GM18909 (cell line): ENCODE results near the gene IL1RAPL2.
"Not testable (repeated sequence)": the region's sequence is repeated elsewhere in the genome, so short reads cannot be mapped to it uniquely, and the experiment has no call there.

Experiments
- ATAC-seq: cut with Tn5 transposase; IDR thresholded peaks from one replicate; pipeline ENCODE4 v1.9.1; 2021; ENCODE audit warnings: mild to moderate bottlenecking; ENCODE audit not compliant: unreplicated experiment, poor library complexity

The IL1RAPL2 gene

DNA sequence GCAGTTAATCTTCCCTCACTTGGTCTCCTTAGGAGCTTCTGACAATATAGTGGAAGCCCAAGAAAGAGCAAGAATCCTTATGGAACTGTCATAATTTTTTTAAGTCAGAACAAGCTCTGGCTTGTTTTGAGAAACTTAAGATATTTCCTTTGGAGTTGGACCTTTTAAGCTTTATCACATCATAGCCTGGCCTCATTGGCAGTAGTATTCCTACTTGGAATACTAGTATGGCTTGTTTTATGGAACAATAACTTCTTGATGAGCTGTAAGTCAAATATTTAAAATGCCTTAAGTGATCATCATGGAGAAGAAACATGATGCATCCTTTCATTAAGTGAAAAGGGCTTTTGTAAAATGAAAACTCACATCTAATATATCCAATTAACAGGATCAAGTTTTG is 1178.3 kb downstream of the IL1RAPL2 start:
- no peak for ATAC-seq

DNA sequence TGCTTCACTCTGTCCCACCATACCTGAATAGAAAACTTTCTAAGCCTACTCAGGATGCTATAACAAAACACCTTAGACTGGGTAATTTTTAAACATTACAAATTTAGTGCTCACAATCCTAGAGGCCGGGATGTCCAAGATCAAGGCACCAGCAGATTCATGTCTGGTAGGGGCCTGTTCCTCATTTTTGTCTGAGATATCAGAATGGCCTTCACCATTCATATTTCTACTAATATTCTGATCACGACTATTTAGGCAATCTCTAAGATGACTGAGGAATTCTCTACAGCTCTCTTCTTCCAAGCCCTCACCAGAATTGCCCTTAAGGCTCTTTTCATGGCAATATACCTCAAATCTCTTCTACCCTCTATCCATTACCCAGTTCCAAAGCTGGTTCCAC is 1178.9 kb downstream of the IL1RAPL2 start:
- ATAC-seq = no peak

DNA sequence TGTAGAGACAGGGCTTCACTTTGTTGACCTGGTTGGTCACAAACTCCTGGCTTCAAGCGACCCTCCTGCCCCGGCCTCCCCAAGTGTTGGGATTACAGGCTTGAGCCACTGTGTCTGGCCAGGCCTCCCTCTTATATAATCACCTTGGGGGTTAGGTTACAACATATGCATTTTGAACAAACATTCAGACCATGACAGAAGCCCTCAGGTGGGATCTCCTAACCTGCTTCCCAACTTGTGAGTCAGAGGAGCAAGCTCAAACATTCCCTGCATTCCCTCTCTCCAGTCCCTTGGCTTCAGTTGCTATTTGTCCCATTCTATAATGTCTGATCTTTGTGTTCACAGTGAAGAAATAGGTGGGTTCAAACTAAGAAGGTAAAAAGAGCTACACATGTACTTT is 1179.9 kb downstream of the IL1RAPL2 start:
- ATAC-seq = no peak

DNA sequence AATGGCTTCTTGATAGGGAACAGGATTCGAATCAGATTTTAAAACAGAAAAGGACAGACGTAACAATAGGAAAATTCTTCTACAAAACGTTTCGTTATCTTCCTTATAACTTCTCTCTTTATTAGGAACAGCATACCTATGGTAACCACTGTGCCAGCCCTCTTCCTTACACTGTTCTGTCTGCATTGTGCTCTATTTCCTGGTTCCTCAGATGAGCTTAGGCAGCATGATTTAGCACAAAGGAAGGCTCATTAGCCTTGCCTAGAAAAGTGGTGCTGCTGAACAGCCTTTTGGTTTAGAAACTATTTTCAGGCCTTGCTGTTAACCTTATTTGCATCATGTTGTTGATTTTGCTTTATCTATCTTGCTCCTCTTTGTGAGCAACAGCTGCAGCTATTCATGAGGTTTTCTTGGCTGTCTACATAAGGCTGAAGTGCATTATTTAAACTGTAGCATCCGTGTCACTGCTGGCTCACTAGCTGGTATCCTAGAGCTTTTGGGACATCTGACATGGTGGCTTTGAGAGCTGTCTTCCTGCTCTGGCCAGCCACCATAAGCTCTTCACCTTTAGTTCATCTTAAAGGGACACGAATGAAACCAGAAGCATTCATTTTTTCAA is 1186.4 kb downstream of the IL1RAPL2 start:
- no peak for ATAC-seq

- ATAC-seq = no peak
Observed at GRCh38 chrX:105753411-105753810, 1187.4 kb downstream of the IL1RAPL2 start.

- ATAC-seq = no peak
Observed at GRCh38 chrX:105754286-105754964, 1188.4 kb downstream of the IL1RAPL2 start.

GRCh38 chrX:105755109-105755508 is 1189.1 kb downstream of the IL1RAPL2 start:
- ATAC-seq = no peak

- no peak for ATAC-seq
Observed at GRCh38 chrX:105758754-105759153, 1192.8 kb downstream of the IL1RAPL2 start.

DNA sequence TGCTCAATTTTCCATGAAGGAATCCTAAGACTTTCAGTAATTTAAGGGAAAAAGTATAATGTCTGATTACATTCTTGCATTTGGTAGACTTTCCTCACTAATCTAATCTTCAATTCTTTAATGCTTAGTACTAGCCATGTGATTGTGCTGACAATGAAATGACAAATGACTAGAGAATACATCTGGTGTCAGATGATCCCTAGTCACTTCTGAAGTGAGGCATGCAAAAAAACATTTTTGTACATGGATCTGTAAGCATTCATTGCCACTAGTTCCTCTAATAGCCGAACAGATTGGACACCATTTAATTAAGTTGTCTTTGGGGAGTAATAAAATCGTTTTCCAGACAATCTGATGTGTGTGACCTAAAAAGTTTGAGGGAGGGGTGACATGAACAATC is 1193.6 kb downstream of the IL1RAPL2 start:
- ATAC-seq = no peak

DNA sequence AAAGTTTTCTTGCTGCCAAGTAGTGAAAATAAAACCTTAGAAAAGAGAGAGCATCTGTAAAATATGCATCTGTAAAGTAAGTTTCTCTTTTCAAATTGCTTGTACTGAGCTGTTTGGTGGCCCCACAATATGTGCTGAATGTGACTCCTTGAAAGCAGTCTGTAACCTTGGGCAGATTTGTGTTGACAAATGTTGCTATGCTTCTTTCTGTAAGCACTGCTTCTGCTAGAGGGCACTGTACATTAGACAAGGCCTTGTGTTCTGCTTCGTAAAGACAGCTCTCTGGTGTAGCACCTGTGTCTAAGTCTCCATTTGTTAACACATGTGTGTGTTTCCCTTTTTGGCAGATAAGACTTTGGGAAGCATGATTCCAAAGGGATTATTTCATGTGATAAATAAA is 1199.7 kb downstream of the IL1RAPL2 start:
- no peak for ATAC-seq

GRCh38 chrX:105773801-105774200 is 1207.8 kb downstream of the IL1RAPL2 start:
- ATAC-seq = no peak

DNA sequence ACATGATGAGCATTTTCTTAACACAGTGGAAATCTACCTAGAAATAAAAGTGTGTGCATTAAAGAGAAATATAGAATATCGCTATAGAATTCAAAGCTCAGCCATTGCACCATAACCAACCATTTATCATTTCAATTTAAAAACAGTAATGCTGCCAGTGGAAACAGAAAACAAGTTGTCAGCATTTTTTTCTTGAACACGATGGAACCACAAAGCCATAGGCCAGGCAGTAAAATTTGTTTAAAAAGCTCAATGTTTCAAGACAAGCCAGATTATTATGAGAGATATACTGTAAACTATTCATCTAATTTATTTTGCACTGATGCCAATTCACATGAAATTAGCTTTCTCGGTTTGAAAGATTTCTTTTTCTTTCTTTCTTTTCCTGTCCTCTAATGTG is 1209.7 kb downstream of the IL1RAPL2 start:
- ATAC-seq = no peak

GRCh38 chrX:105781804-105782203 is 1215.8 kb downstream of the IL1RAPL2 start:
- ATAC-seq = no peak

DNA sequence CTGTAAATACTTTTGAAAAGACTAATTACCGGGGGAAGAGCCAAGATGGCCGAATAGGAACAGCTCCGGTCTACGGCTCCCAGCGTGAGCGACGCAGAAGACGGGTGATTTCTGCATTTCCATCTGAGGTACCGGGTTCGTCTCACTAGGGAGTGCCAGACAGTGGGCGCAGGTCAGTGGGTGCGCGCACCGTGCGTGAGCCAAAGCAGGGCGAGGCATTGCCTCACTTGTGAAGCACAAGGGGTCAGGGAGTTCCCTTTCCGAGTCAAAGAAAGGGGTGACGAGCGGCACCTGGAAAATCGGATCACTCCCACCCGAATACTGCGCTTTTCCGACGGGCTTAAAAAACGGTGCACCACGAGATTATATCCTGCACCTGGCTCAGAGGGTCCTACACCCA is 1230.9 kb downstream of the IL1RAPL2 start:
- not testable (repeated sequence) for ATAC-seq

- no peak for ATAC-seq
Observed at GRCh38 chrX:105803891-105804290, 1237.9 kb downstream of the IL1RAPL2 start.

GRCh38 chrX:105805655-105806054 is 1239.7 kb downstream of the IL1RAPL2 start:
- ATAC-seq = not testable (repeated sequence)

GRCh38 chrX:105816517-105816916 is 1250.5 kb downstream of the IL1RAPL2 start:
- no peak for ATAC-seq
